ENCODE data around the gene NR1H3.

Gene NR1H3

GRCh38 chr11:47269002-47269828 is 11.4 kb downstream of the NR1H3 start:
- peak overlapping the region; percentile 85 for H3K27ac ChIP-seq
- DNase-seq (ENCODE audit: low read depth, low spot score): no peak

- peak within 1 kb of the TSS; percentile 85 for H3K27ac ChIP-seq
- DNase-seq (ENCODE audit: low read depth, low spot score): no peak
These were observed 12.1 kb downstream of the NR1H3 start, which contains the start of gene MADD for GRCh38 chr11:47269829-47270305. Gene MADD, plus strand, starts transcription at chr11:47270133.

DNA sequence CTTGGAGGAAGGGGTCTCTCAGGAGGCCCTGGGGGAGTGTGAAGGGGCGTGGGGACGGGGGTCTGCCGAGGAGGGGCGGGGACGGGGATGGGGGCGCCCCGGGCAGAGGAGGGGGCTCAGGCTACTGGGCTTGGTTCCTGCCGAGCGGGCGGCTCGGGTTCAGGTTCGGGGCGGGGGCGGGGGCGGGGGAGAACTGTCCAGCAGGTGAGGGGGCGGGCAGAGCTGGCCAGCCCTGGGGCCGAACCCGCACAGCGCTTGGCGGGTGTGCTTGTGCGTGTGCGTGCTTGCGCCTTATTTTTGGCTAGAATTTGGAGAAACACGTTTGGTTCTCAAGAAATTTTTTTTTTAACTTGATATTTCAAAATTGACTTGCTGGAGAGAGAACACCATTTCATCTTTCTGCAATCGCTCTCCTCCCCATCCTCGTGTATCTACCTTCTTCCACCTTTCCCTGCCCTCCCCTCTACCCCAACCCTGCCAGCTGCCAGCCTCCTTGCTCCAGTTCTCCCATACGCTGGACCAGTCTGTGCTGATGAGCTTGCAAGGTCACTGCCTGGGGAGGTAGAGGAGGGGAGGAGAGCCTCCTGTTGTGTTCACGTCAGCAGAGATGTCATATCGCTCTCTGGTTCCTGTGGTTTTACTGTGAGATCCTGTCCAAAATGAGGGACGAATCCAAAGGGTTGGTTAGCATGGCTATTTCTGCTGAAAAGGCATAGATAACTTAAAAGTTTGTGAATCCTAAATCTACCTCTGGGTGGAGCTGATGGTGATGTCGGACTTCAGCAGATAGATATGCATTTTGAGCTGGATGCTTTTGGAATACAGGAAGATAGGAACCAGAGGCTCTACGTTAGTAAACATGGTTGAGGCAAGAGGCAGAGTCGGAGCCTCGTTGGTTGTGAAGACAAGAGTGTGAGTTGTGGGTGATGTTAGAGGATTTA is 12.8 kb downstream of the NR1H3 start:
- DNase-seq (ENCODE audit: low read depth, low spot score): no peak

GRCh38 chr11:47271328-47271727 is 13.5 kb downstream of the NR1H3 start:
- no peak overlapping the region for H3K27ac ChIP-seq
- DNase-seq (ENCODE audit: low read depth, low spot score): no peak

More for the DNA sequence above, 12.8 kb downstream of the NR1H3 start:
- H3K27ac ChIP-seq: peak overlapping the region; percentile 85

DNA sequence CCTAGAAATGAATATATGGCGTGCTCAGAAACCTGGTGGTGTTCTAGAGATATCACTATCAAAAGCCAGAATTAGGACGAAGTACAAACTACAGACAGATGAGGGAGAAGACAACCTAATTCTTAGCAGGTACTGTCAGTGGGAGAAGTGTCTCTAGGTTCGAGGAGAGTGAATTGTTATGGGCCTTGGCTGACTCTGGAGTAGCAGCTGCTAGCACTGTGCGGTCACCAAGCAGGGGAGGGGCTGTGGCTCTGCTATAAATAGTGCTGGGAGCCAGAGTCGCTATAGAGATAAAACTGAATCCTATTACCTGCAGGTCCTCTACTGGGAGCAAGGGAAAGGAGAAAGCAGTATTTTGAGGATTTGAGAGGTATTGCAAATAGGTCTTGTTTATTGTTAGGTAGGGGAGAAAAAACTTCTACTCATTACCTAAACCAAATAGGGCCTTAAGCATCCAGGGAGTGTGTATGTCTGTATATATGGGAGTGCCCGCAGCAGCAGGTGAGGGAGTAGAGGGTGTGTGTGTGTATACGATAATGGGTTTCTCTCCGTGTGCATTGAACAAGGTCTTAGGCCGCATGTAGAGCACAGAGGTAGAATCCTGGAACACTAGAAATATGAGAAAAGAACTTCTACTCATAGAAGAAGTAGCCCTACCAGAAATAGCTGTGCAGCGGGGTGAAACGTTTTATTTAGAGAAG is 14.3 kb downstream of the NR1H3 start:
- H3K27ac ChIP-seq: no peak overlapping the region
- no peak for DNase-seq (ENCODE audit: low read depth, low spot score)

DNA sequence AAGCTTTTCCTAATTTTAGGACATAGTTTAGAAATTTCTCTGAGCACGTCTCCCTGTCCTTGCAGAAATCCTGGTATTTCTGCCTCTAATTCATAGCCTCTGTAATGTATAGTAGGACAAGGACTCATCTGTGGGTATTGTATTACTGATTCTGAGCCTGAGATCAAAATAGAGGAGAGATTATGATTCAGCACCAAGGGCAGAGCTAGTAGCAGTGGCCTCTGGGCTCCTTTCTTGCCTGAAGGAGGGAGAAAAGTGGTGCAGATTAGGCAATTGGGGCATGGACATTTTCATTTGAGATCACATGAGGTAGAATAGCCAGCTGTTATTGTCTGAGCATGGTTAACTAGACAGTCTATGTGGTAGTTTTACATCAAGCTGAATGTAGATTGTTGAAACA is 14.9 kb downstream of the NR1H3 start:
- DNase-seq (ENCODE audit: low read depth, low spot score): no peak
- H3K27ac ChIP-seq: no peak overlapping the region

DNA sequence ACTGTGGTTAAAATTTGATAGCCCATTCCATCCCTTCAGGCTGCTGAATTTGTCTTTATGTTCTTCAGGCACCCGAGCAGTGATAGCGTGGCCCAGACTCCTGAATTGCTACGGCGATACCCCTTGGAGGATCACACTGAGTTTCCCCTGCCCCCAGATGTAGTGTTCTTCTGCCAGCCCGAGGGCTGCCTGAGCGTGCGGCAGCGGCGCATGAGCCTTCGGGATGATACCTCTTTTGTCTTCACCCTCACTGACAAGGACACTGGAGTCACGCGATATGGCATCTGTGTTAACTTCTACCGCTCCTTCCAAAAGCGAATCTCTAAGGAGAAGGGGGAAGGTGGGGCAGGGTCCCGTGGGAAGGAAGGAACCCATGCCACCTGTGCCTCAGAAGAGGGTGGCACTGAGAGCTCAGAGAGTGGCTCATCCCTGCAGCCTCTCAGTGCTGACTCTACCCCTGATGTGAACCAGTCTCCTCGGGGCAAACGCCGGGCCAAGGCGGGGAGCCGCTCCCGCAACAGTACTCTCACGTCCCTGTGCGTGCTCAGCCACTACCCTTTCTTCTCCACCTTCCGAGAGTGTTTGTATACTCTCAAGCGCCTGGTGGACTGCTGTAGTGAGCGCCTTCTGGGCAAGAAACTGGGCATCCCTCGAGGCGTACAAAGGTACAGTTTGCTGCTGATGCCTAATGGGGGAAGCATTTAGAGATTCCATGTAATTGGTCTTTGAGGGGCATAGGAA is 16.9 kb downstream of the NR1H3 start:
- no peak for DNase-seq (ENCODE audit: low read depth, low spot score)
- no peak overlapping the region for H3K27ac ChIP-seq

DNA sequence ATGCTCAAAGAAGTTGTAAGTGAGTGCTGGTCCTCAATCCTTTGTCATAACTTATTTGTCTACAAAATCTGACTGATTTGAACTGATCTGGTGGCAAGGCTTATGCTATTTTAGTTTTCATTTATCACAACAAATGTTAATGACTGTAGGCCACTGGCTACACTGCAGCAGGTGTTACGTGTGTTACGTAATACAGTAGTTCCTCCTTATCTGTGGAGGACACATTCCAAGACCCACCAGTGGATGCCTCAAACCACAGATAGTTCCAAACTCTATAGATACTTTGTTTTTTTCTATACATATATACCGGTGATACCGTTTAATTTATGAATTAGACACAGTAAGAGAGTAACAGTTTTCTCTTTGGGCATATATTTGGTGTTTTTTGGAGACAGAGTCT is 19.1 kb downstream of the NR1H3 start:
- DNase-seq (ENCODE audit: low read depth, low spot score): no peak
- H3K27ac ChIP-seq: no peak overlapping the region

- DNase-seq (ENCODE audit: low read depth, low spot score): no peak
These were observed 20.3 kb downstream of the NR1H3 start for GRCh38 chr11:47278058-47278457.

GRCh38 chr11:47278769-47279168 is 21.0 kb downstream of the NR1H3 start:
- DNase-seq (ENCODE audit: low read depth, low spot score): no peak
- H3K27ac ChIP-seq: no peak overlapping the region

More at GRCh38 chr11:47278058-47278457, 20.3 kb downstream of the NR1H3 start:
- no peak overlapping the region for H3K27ac ChIP-seq

DNA sequence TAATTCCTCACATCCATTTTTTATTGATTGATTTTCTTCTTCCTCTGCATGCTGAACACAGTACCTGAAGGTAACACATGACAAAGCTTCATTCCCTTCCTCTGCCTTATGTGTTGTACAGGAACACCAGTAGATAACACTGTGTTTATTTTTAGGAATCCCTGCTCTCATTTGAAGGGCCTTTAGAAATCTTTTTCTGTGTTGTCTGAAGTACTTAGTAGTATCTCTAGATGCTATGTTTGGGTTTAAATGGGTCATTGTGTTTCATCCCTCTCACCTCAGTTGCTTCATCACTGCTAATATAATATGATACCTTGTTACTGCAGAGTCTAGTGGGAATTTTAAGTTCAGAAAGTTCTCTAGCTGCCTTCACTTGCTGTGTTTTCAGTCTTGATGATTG is 22.3 kb downstream of the NR1H3 start:
- H3K27ac ChIP-seq: no peak overlapping the region
- DNase-seq (ENCODE audit: low read depth, low spot score): no peak

DNA sequence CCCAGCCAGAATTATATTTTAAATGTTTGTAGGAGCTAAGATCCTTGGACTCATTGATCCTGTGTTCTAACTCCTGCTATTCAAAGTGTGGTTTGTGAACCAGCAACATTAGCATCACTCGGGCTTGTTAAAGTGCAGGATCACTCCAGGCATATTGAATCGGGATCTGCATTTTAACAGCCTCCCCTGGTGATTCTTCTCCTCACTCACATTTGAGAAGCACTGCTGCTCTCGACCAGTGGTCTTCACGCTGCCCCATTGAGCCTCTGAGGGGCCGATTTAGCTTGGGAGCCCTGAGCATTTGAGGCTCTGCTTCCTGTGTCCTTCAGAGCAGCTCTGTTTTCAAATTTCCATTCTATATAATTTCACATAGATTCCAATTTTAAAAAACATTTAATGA is 23.1 kb downstream of the NR1H3 start:
- DNase-seq (ENCODE audit: low read depth, low spot score): no peak
- no peak overlapping the region for H3K27ac ChIP-seq

GRCh38 chr11:47282462-47282861 is 24.7 kb downstream of the NR1H3 start:
- no peak overlapping the region for H3K27ac ChIP-seq
- no peak for DNase-seq (ENCODE audit: low read depth, low spot score)

GRCh38 chr11:47284151-47284550 is 26.4 kb downstream of the NR1H3 start:
- DNase-seq (ENCODE audit: low read depth, low spot score): no peak
- H3K27ac ChIP-seq: no peak overlapping the region

DNA sequence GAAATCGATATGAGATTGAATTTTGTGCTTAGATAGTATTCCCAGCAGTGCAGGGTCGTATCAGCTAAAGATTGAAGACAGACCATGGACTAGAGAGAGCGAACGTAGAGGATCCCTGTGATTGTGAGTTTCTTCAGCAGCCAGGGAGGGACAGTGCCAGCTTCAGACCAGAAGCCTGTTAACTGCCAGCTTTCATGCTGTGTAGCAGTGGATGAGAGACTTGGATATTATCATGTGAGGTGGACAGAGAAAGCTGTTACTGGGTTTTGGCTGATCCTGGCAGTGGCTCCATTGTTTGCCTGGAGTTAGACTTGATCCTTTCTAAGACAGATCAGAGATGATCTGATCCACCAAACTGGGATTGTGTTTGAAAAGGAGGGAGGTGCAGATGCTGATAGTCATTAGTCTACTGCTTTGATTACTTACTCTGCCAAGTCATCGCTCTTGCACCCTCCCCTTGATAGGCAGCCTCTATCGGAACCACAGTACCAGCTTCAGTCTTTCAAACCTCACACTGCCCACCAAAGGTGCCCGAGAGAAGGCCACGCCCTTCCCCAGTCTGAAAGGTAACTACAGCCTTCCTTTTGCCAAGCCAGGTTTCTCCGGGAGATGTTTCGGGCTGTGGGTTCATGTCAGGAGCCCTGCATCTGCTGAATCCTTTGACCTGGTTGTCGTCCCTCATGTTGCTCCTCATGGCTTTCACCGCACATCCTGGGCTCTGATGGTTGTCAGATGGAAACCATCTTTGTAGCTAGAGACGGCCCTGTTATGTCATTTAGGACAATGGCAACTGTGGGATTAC is 28.4 kb downstream of the NR1H3 start:
- no peak overlapping the region for H3K27ac ChIP-seq

GRCh38 chr11:47288066-47288465 is 30.3 kb downstream of the NR1H3 start:
- H3K27ac ChIP-seq: no peak overlapping the region
- DNase-seq (ENCODE audit: low read depth, low spot score): no peak

More for the DNA sequence above, 28.4 kb downstream of the NR1H3 start:
- no peak for DNase-seq (ENCODE audit: low read depth, low spot score)

GRCh38 chr11:47289856-47290255 is 32.1 kb downstream of the NR1H3 start:
- no peak overlapping the region for H3K27ac ChIP-seq
- no peak for DNase-seq (ENCODE audit: low read depth, low spot score)

- H3K27ac ChIP-seq: no peak overlapping the region
- no peak for DNase-seq (ENCODE audit: low read depth, low spot score)
These were observed 37.6 kb downstream of the NR1H3 start for GRCh38 chr11:47295385-47295784.

GRCh38 chr11:47296045-47296444 is 38.2 kb downstream of the NR1H3 start:
- no peak for DNase-seq (ENCODE audit: low read depth, low spot score)
- no peak overlapping the region for H3K27ac ChIP-seq
